OCI-LY7 (cell line): ENCODE data around the gene BCHE. TPM values are rescaled to one million over a fixed set of nuclear protein-coding genes. Genes with fewer than 3 reads are reported as not detected.
"Not testable (repeated sequence)": the region's sequence is repeated elsewhere in the genome, so short reads cannot be mapped to it uniquely, and the experiment has no call there.

ENCODE experiments used
- BruUV-seq: library from RNA; stranded (reverse); fragments of 400-500 nt; replicated peaks from 2 replicates; lab custom pipeline; 2021; lab: Mats Ljungman, UMichigan
- CTCF ChIA-PET: fragments of 300-600 bp; sonication (Branson Sonifier 250); formaldehyde crosslinking; loops from one replicate; lab custom pipeline; 2022; ENCODE audit warnings: antibody characterized with exemption; ENCODE audit not compliant: unreplicated experiment; lab: Charles Lee
- POLR2A ChIA-PET: fragments of 300-600 bp; sonication (Branson Sonifier 250); formaldehyde crosslinking; loops from one replicate; lab custom pipeline; 2022; ENCODE audit warnings: antibody characterized with exemption; lab: Charles Lee
- DNase-seq: peaks from one replicate; pipeline ENCODE4 v3.0.0-alpha.2; 2015; ENCODE audit warnings: low spot score
- H2AFZ ChIP-seq: fragments of 200-600 bp; sonication (generic), shearing (Covaris generic); 2 replicates; pipeline ENCODE4 v1.6.1; 2014; ENCODE audit warnings: mild to moderate bottlenecking, antibody characterized with exemption, low read length, moderate library complexity
- H3K27ac ChIP-seq: fragments of 200-600 bp; sonication (generic); 2 replicates; pipeline ENCODE4 v1.5.1; 2014; ENCODE audit warnings: mixed run types, low read depth, mild to moderate bottlenecking, moderate library complexity, low read length, inconsistent platforms; ENCODE audit not compliant: poor library complexity, severe bottlenecking
- H3K36me3 ChIP-seq: fragments of 200-600 bp; sonication (generic); 2 replicates; pipeline ENCODE4 v1.6.1; 2014; ENCODE audit warnings: mild to moderate bottlenecking, antibody characterized with exemption, low read length, moderate library complexity, mixed read lengths; ENCODE audit not compliant: insufficient read depth
- H3K4me1 ChIP-seq: fragments of 200-600 bp; sonication (generic); 2 replicates; pipeline ENCODE4 v1.5.1; 2014; ENCODE audit warnings: mild to moderate bottlenecking, low read length; ENCODE audit not compliant: insufficient read depth, poor library complexity, severe bottlenecking
- H3K4me2 ChIP-seq: fragments of 200-600 bp; sonication (generic); 2 replicates; pipeline ENCODE4 v1.6.1; 2014; ENCODE audit warnings: mild to moderate bottlenecking, low read length
- H3K4me3 ChIP-seq: fragments of 200-600 bp; sonication (generic); 2 replicates; pipeline ENCODE4 v1.5.1; 2014; ENCODE audit warnings: mild to moderate bottlenecking, low read depth, low read length; ENCODE audit not compliant: poor library complexity, severe bottlenecking
- H3K79me2 ChIP-seq: fragments of 200-600 bp; sonication (generic); 2 replicates; pipeline ENCODE4 v1.6.1; 2016; ENCODE audit warnings: low read depth, mild to moderate bottlenecking, low read length, moderate library complexity, mixed read lengths; ENCODE audit not compliant: insufficient read depth
- H3K9me2 ChIP-seq: fragments of 200-600 bp; sonication (generic); 2 replicates; pipeline ENCODE4 v1.6.1; 2016; ENCODE audit warnings: mild to moderate bottlenecking, low read length, mixed read lengths; ENCODE audit not compliant: insufficient read depth
- H3K9me3 ChIP-seq: fragments of 200-600 bp; sonication (generic); 2 replicates; pipeline ENCODE4 v1.6.1; 2014; ENCODE audit warnings: mild to moderate bottlenecking, mixed run types, low read length, mixed read lengths
- H4K20me1 ChIP-seq: fragments of 200-600 bp; sonication (generic); 2 replicates; pipeline ENCODE4 v1.6.1; 2014; ENCODE audit warnings: mild to moderate bottlenecking, antibody characterized with exemption, low read length, moderate library complexity, mixed read lengths; ENCODE audit not compliant: insufficient read depth
- CTCF ChIP-seq: fragments of 200-600 bp; sonication (generic); conservative IDR thresholded peaks from 2 replicates; pipeline ENCODE4 v1.5.1; 2014; ENCODE audit warnings: mild to moderate bottlenecking, antibody characterized with exemption, low read length, moderate library complexity, mixed read lengths
- EZH2phosphoT487 ChIP-seq: fragments of 200-600 bp; sonication (generic); IDR thresholded peaks from 2 replicates; pipeline ENCODE4 v1.6.1; 2018; ENCODE audit warnings: low read depth, borderline replicate concordance, mild to moderate bottlenecking, mixed run types, antibody characterized with exemption, low read length, moderate library complexity, mixed read lengths
- intact Hi-C: fragments of 100-400 bp; cut with micrococcal nuclease; formaldehyde crosslinking; loops from one replicate; pipeline ENCODE4 v1.10.0; 2022; ENCODE audit not compliant: unreplicated experiment
- total RNA-seq, 2 experiments: library from RNA; depleted of rRNA in 1 of 2; stranded (reverse); fragments of >200 nt in 1 of 2; shearing (Covaris generic) in 1 of 2; gene quantifications; 2 replicates each; pipeline ENCODE4 v1.2.3, GENCODE V29; 2014 to 2022

BCHE gene
- total RNA-seq, 2 experiments from 2014 or later = not detected

DNA sequence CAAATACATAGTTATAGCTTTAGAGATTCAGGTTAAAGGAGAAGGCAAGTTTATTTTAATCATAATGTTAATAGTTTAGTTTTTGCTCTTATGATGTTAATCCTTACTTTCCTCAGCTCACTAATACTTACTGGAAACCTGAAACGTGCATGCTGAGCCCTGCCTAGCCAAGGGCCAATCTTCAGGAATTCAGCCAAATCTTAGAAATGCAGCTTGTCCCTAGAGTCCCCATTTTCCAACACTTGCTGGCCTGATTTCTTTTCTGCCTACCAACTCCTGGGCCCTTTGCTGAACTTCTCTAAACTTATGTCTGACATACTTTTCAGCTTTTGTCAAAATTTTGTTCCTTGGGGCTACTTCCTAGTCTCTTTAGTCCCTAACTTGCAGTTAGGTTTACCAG is 22.8 kb downstream of the BCHE start:
- no peaks in the 10 kb centered on the region for H3K9me3 ChIP-seq
- POLR2A ChIA-PET = interaction anchor here (0.7 to 1.1 kb wide), 4 partner anchors 9 to 162 kb away, joined by 3 to 5 read pairs (median 5); no protein-coding TSS in a partner anchor
- no peak for TF ChIP-seq EZH2phosphoT487
- TF ChIP-seq CTCF = no peak
- CTCF ChIA-PET = no interaction called here
- no peak overlapping the region for H3K4me3 ChIP-seq
- H3K27ac ChIP-seq = no peak overlapping the region
- intact Hi-C loops = no loop called here
- no peaks in the 10 kb centered on the region for H3K9me2 ChIP-seq
- DNase-seq = no peak
- H2AFZ ChIP-seq = no peak overlapping the region
- no peaks in the 10 kb centered on the region for H3K36me3 ChIP-seq
- H3K4me2 ChIP-seq = no peak overlapping the region
- H3K4me1 ChIP-seq = no peaks in the 10 kb centered on the region
- H4K20me1 ChIP-seq = no peaks in the 10 kb centered on the region
- H3K79me2 ChIP-seq = no peaks in the 10 kb centered on the region
- BruUV-seq = no TSS peak

- H3K9me2 ChIP-seq, DNase-seq, H3K4me3 ChIP-seq, intact Hi-C loops, H3K4me2 ChIP-seq, H3K36me3 ChIP-seq, BruUV-seq, H3K4me1 ChIP-seq, H2AFZ ChIP-seq, H4K20me1 ChIP-seq, H3K27ac ChIP-seq, H3K9me3 ChIP-seq, CTCF ChIA-PET, H3K79me2 ChIP-seq, POLR2A ChIA-PET: not testable (repeated sequence)
Observed at GRCh38 chr3:165807937-165808336, 29.3 kb downstream of the BCHE start.

DNA sequence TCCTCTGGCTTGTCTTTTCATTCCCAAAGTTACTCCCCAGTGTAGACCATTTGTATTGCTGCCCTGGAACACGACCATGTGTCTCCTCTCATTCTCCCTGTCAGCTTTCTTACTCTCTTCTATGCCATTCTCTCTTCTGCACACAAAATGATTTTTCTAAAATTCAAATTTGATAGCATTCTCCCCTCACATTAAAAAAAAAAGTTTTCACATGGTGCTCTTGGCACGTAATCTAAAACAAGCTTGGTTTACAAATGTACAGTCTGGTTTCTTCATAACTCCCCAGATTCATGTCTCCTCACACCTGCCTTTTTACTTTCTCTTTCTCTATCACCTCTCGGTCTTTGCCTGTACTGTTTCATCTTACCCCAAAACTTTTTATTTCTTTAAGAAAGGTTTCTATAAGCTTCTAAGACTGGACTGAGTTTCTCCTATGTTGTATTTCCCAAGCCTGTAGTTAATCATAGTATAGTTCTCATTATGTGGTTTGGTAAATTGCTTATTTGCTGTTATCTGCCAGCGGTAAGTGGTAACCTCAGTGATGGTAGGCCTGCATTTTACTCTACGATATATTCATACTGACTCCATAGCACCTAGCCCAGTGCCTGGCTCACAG is 31.2 kb downstream of the BCHE start:
- Histone ChIP-seq H3K9me3 (no peaks in the 10 kb centered on the region), H3K27ac (no peak overlapping the region), H2AFZ (no peak overlapping the region), H3K79me2 (no peaks in the 10 kb centered on the region), H3K4me3 (no peak overlapping the region), H3K4me2 (no peak overlapping the region; the same call in 1 of the 2 replicates), H3K9me2 (no peaks in the 10 kb centered on the region), H3K36me3 (no peaks in the 10 kb centered on the region), H3K4me1 (no peaks in the 10 kb centered on the region), H4K20me1 (no peaks in the 10 kb centered on the region)
- no peak for DNase-seq
- ChIA-PET CTCF (no interaction called here), POLR2A (no interaction called here)
- TF ChIP-seq EZH2phosphoT487 = no peak
- no peak for TF ChIP-seq CTCF
- BruUV-seq = no TSS peak
- intact Hi-C loops = no loop called here
